ENCODE data around the gene PDCD4. TPM values are rescaled to one million over a fixed set of nuclear protein-coding genes. Genes with fewer than 3 reads are reported as not detected.

The PDCD4 gene
- total and polyA plus RNA-seq, 9 of the 15 experiments (the other 6 are each of a cell fraction or from before 2014, with no cell fraction given) = 12.9 to 44.1 (median 33.7) TPM

GRCh38 chr10:110857265-110858171 lies 14.2 kb upstream of the PDCD4 start:
- POLR2A ChIA-PET = interaction anchor here (0.9 to 2.0 kb wide), 5 partner anchors 10 to 15 kb away, joined by 3 to 6 read pairs (median 5); partner anchors contain the start of gene PDCD4
- H3K4me3 ChIP-seq = no peak overlapping the region
- peak; percentile 64; the same call in 1 of the 2 replicates for TF ChIP-seq TFAP4 (CRISPR knock-in tag; IDR thresholded peaks at IDR 0.05; ENCODE audit: borderline replicate concordance)
- peak; percentile 76; the same call in 1 of the 2 replicates for TF ChIP-seq MTA1 (IDR thresholded peaks at IDR 0.05; ENCODE audit: borderline replicate concordance)
- TF ChIP-seq TCF3 (CRISPR knock-in tag; IDR thresholded peaks at IDR 0.05) = peak; percentile 74
- TF ChIP-seq PHF21A (IDR thresholded peaks at IDR 0.05; ENCODE audit: borderline replicate concordance, low read depth) = no peak
- peak in 1 of 2 experiments; percentile 74; a peak in 1 of 4 replicates for TF ChIP-seq HDAC1 (IDR thresholded peaks at IDR 0.05)
- 0 out of 2 replicates have a peak, but pooled peaks have one; percentile 54 for TF ChIP-seq MTA3 (IDR thresholded peaks at IDR 0.05; ENCODE audit: borderline replicate concordance)
- TF ChIP-seq EGR1 (conservative IDR thresholded peaks at IDR 0.05) = peak; percentile 77
- TF ChIP-seq, protein P1, sequence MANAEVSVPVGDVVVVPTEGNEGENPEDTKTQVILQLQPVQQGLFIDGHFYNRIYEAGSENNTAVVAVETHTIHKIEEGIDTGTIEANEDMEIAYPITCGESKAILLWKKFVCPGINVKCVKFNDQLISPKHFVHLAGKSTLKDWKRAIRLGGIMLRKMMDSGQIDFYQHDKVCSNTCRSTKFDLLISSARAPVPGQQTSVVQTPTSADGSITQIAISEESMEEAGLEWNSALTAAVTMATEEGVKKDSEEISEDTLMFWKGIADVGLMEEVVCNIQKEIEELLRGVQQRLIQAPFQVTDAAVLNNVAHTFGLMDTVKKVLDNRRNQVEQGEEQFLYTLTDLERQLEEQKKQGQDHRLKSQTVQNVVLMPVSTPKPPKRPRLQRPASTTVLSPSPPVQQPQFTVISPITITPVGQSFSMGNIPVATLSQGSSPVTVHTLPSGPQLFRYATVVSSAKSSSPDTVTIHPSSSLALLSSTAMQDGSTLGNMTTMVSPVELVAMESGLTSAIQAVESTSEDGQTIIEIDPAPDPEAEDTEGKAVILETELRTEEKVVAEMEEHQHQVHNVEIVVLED (CRISPR knock-in tag; IDR thresholded peaks at IDR 0.05) = 0 out of 2 replicates have a peak, but pooled peaks have one; percentile 25
- no peak for TF ChIP-seq ZNF79 (CRISPR knock-in tag; IDR thresholded peaks at IDR 0.05; ENCODE audit: low read depth)
- TF ChIP-seq, protein P2, sequence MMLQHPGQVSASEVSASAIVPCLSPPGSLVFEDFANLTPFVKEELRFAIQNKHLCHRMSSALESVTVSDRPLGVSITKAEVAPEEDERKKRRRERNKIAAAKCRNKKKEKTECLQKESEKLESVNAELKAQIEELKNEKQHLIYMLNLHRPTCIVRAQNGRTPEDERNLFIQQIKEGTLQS (IDR thresholded peaks at IDR 0.05) = peak; percentile 59; the same call in 1 of the 2 replicates
- TF ChIP-seq, protein P2 (CRISPR knock-in tag; conservative IDR thresholded peaks at IDR 0.05) = no peak
- peak; percentile 66 for TF ChIP-seq NFIC (IDR thresholded peaks at IDR 0.05)
- TF ChIP-seq, protein P3, sequence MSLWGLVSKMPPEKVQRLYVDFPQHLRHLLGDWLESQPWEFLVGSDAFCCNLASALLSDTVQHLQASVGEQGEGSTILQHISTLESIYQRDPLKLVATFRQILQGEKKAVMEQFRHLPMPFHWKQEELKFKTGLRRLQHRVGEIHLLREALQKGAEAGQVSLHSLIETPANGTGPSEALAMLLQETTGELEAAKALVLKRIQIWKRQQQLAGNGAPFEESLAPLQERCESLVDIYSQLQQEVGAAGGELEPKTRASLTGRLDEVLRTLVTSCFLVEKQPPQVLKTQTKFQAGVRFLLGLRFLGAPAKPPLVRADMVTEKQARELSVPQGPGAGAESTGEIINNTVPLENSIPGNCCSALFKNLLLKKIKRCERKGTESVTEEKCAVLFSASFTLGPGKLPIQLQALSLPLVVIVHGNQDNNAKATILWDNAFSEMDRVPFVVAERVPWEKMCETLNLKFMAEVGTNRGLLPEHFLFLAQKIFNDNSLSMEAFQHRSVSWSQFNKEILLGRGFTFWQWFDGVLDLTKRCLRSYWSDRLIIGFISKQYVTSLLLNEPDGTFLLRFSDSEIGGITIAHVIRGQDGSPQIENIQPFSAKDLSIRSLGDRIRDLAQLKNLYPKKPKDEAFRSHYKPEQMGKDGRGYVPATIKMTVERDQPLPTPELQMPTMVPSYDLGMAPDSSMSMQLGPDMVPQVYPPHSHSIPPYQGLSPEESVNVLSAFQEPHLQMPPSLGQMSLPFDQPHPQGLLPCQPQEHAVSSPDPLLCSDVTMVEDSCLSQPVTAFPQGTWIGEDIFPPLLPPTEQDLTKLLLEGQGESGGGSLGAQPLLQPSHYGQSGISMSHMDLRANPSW (CRISPR knock-in tag; IDR thresholded peaks at IDR 0.05) = no peak
- peak; percentile 96 for TF ChIP-seq CXXC5 (CRISPR knock-in tag; IDR thresholded peaks at IDR 0.05)
- no peak for TF ChIP-seq NFRKB (IDR thresholded peaks at IDR 0.05; ENCODE audit: low read depth)

More at GRCh38 chr10:110857265-110858171, 14.2 kb upstream of the PDCD4 start:
- H3K79me2 ChIP-seq (ENCODE audit: control insufficient read depth, insufficient read depth, low read length) = no peaks in the 10 kb centered on the region
- no peaks in the 10 kb centered on the region for H4K20me1 ChIP-seq (replicated peaks; ENCODE audit: control insufficient read depth, insufficient read depth, low read length)
- H3K36me3 ChIP-seq (ENCODE audit: control insufficient read depth, insufficient read depth, low read length) = no peaks in the 10 kb centered on the region
- H3K9me1 ChIP-seq (ENCODE audit: control insufficient read depth, insufficient read depth, low read length) = no peaks in the 10 kb centered on the region
- DNase-seq (ENCODE audit: extremely low read depth in 1 of 4, low spot score in 3 of 4) (peak in 3 of 4 experiments; percentile 57 to 60 (median 57)), FAIRE-seq (peak; percentile 57), ATAC-seq (peak; percentile 66)
- CTCF ChIA-PET (ENCODE audit: low intra/inter-chr PET ratio) = no interaction called here
- in situ Hi-C loops (cut with MboI) (no loop called here), intact Hi-C loops (cut with micrococcal nuclease) (loop anchor here (1.0 kb wide), 1 partner anchor 14 kb away; the partner anchor contains the start of gene PDCD4)
- H3K9ac ChIP-seq (ENCODE audit: insufficient read depth in 1 of 2, low read depth in 2 of 2, low read length in 2 of 2) = peak overlapping the region; percentile 42 to 61; a peak in 3 of 4 replicates
- H3K9me3 ChIP-seq (replicated peaks; ENCODE audit: control insufficient read depth, insufficient read depth, low read depth, low read length) = peaks cover 4% of the 10 kb centered on the region; the same call in 1 of the 2 replicates
- WGBS (ENCODE audit: insufficient coverage, low coverage, missing lambda C conversion rate) = 6% methylated on average over 12 of the region's 12 CpGs
- H3K4me1 ChIP-seq (replicated peaks in 1 of 2; ENCODE audit: control insufficient read depth in 2 of 2, insufficient read depth in 2 of 2, low read length in 2 of 2) = peaks cover 21 to 46% of the 10 kb centered on the region in 2 experiments
- peak overlapping the region; percentile 62 for H2AFZ ChIP-seq (ENCODE audit: low read depth, low read length)
- no TSS peak for BruUV-seq (replicated peaks)
- peak overlapping the region; percentile 60 for H3K27ac ChIP-seq (ENCODE audit: extremely low read depth, low read depth, low read length)
- peak overlapping the region; percentile 73 for H3K4me2 ChIP-seq (ENCODE audit: insufficient read depth, low read length)
- H3K27me3 ChIP-seq (ENCODE audit: control insufficient read depth in 2 of 2, insufficient read depth in 2 of 2, low read length in 2 of 2) = no peaks in the 10 kb centered on the region
